Lung (tissue), 12 donors: ENCODE results near the gene C1orf146. TPM values are rescaled to one million over a fixed set of nuclear protein-coding genes. Genes with fewer than 3 reads are reported as not detected.

Source experiments
- ATAC-seq: fragments of 200-7000 bp; cut with Tn5 transposase; one replicate; pipeline ENCODE4 v1.9.1; 2020; ENCODE audit warnings: moderate number of reproducible peaks; ENCODE audit not compliant: insufficient read depth, low FRiP score
- DNase-seq, 3 donors: peaks; one replicate each; pipeline ENCODE4 v3.0.0-alpha.2; 2013 to 2017
- H3K27ac ChIP-seq, 2 donors: one replicate each; pipeline ENCODE4 v1.5.1; 2013; ENCODE audit warnings: mild to moderate bottlenecking in 2 of 2, moderate library complexity in 2 of 2, control low read depth in 1 of 2, inconsistent platforms in 1 of 2, low read depth in 1 of 2, low read length in 1 of 2
- H3K27me3 ChIP-seq, 3 donors: one replicate each; pipeline ENCODE4 v1.5.1; 2013; ENCODE audit warnings: low read length in 2 of 3; ENCODE audit not compliant: control insufficient read depth in 3 of 3, insufficient read depth in 3 of 3
- H3K36me3 ChIP-seq, 4 donors: one replicate each; pipeline ENCODE4 v1.5.1; 2013; ENCODE audit warnings: low read length in 4 of 4, mild to moderate bottlenecking in 1 of 4, moderate library complexity in 1 of 4; ENCODE audit not compliant: control insufficient read depth in 4 of 4, insufficient read depth in 4 of 4
- H3K4me1 ChIP-seq, 5 donors: one replicate each; pipeline ENCODE4 v1.5.1; 2013; ENCODE audit warnings: low read length in 5 of 5, mild to moderate bottlenecking in 2 of 5, moderate library complexity in 1 of 5; ENCODE audit not compliant: control insufficient read depth in 5 of 5, insufficient read depth in 5 of 5
- H3K4me3 ChIP-seq: one replicate; pipeline ENCODE4 v1.5.1; 2013; ENCODE audit warnings: mild to moderate bottlenecking, control low read depth, moderate library complexity
- H3K9ac ChIP-seq, 2 donors: one replicate each; pipeline ENCODE4 v1.5.1; 2013; ENCODE audit warnings: low read length in 2 of 2, control low read depth in 1 of 2; ENCODE audit not compliant: insufficient read depth in 1 of 2
- H3K9me3 ChIP-seq, 4 donors: one replicate each; pipeline ENCODE4 v1.5.1; 2013; ENCODE audit warnings: low read length in 3 of 4, mild to moderate bottlenecking in 1 of 4, moderate library complexity in 1 of 4; ENCODE audit not compliant: control insufficient read depth in 4 of 4, insufficient read depth in 3 of 4
- WGBS, 2 donors: extraction: QIAGEN DNeasy Blood & Tissue Kit; methylation state at CpG; one replicate each; pipeline ENCODE4 v1.1.7; 2013; 5-methylcytosine and 5-hydroxymethylcytosine counted together
- polyA plus RNA-seq, 2 donors: library from polyadenylated mRNA; stranded (reverse); fragments of 200-250 nt; gene quantifications; one replicate each; pipeline ENCODE4 v1.2.1, GENCODE V29; 2013
- total RNA-seq, 2 donors: library from RNA; depleted of rRNA in 1 of 2; stranded (reverse); fragments of >200 nt in 1 of 2; gene quantifications; one replicate each; pipeline ENCODE4 v1.2.1, GENCODE V29; 2014 to 2021
- TF ChIP-seq, protein P1 (sequence below): IDR thresholded peaks from 2 replicates; pipeline ENCODE4 v1.5.1; 2012; ENCODE audit warnings: mild to moderate bottlenecking; ENCODE audit errors: control extremely low read depth, extremely low read depth
- donor health status: control.
- donor health status: control.
- donor health status: Bipolar disorder and iron deficiency.
- donor health status: healthy.
- donor health status: DM: yes; HTN: yes; CAD: no.

Gene C1orf146
- total and polyA plus RNA-seq, 4 donors, result not detected

- peaks cover 0 to 2% (median 0%) of the 10 kb centered on the region in 4 donors for H3K9me3 ChIP-seq
Observed at GRCh38 chr1:92191726-92192125, 26.0 kb upstream of the C1orf146 start.

DNA sequence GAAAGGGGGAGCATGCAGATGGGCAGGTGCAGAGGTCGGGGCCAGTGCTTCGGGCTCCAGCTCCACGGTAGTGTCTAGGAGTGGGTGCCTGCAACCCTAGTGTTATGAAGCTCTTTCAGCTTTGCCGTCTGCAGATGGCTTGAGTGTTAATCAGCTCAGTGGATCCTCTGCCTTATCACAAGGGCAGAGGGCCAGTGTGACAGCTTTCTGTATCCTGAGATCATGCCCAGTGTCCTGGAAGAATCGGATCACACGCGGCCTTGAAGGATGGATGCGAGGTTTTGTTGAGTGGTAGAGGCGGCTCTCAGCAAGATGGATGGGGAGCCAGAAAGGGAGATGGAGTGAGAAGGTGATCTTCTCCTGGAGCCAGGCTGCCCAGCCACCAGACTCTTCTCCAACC lies 25.5 kb upstream of the C1orf146 start:
- no peaks in the 10 kb centered on the region for H3K4me1 ChIP-seq
- no peaks in the 10 kb centered on the region for H3K27me3 ChIP-seq
- TF ChIP-seq, protein P1, sequence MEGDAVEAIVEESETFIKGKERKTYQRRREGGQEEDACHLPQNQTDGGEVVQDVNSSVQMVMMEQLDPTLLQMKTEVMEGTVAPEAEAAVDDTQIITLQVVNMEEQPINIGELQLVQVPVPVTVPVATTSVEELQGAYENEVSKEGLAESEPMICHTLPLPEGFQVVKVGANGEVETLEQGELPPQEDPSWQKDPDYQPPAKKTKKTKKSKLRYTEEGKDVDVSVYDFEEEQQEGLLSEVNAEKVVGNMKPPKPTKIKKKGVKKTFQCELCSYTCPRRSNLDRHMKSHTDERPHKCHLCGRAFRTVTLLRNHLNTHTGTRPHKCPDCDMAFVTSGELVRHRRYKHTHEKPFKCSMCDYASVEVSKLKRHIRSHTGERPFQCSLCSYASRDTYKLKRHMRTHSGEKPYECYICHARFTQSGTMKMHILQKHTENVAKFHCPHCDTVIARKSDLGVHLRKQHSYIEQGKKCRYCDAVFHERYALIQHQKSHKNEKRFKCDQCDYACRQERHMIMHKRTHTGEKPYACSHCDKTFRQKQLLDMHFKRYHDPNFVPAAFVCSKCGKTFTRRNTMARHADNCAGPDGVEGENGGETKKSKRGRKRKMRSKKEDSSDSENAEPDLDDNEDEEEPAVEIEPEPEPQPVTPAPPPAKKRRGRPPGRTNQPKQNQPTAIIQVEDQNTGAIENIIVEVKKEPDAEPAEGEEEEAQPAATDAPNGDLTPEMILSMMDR, result no peak
- H3K36me3 ChIP-seq, result no peaks in the 10 kb centered on the region
- H3K9me3 ChIP-seq, result peaks cover 0 to 2% (median 0%) of the 10 kb centered on the region in 4 donors
- DNase-seq (no peak), ATAC-seq (no peak)
- WGBS, 2 donors, result 87 to 94% methylated on average over 9 of the region's 9 CpGs
- no peak overlapping the region for H3K9ac ChIP-seq
- no peak overlapping the region for H3K4me3 ChIP-seq
- no peak overlapping the region for H3K27ac ChIP-seq

More at GRCh38 chr1:92191726-92192125, 26.0 kb upstream of the C1orf146 start:
- no peaks in the 10 kb centered on the region for H3K27me3 ChIP-seq
- 85 to 92% methylated on average over 2 of the region's 2 CpGs for WGBS, 2 donors
- ATAC-seq, result no peak
- no peaks in the 10 kb centered on the region for H3K36me3 ChIP-seq
- H3K4me3 ChIP-seq, result no peak overlapping the region
- H3K4me1 ChIP-seq, result no peaks in the 10 kb centered on the region
- no peak overlapping the region for H3K27ac ChIP-seq
- H3K9ac ChIP-seq, result no peak overlapping the region
- TF ChIP-seq, protein P1, result no peak
- DNase-seq, result no peak

- no peak for ATAC-seq
- Histone ChIP-seq H3K4me1 (no peaks in the 10 kb centered on the region), H3K27me3 (no peaks in the 10 kb centered on the region), H3K27ac (no peak overlapping the region), H3K9me3 (peaks cover 0 to 2% (median 0%) of the 10 kb centered on the region in 4 donors), H3K36me3 (no peaks in the 10 kb centered on the region), H3K9ac (no peak overlapping the region), H3K4me3 (no peak overlapping the region)
- DNase-seq, result no peak
- 74 to 77% methylated on average over 1 of the region's 1 CpG for WGBS, 2 donors
- TF ChIP-seq, protein P1, result no peak
Observed at GRCh38 chr1:92194511-92194910, 23.2 kb upstream of the C1orf146 start.

GRCh38 chr1:92201973-92202372 lies 15.7 kb upstream of the C1orf146 start:
- TF ChIP-seq, protein P1, result no peak
- 52 to 67% methylated on average over 5 of the region's 5 CpGs for WGBS, 2 donors
- peak; percentile 41 for ATAC-seq
- no peak overlapping the region for H3K4me3 ChIP-seq
- DNase-seq, result peak in 1 of 3 donors; percentile 15
- H3K36me3 ChIP-seq, result no peaks in the 10 kb centered on the region
- H3K9ac ChIP-seq, result no peak overlapping the region
- peaks cover 0 to 7% (median 0%) of the 10 kb centered on the region in 4 donors for H3K9me3 ChIP-seq
- H3K27me3 ChIP-seq, result no peaks in the 10 kb centered on the region
- H3K4me1 ChIP-seq, result no peaks in the 10 kb centered on the region
- H3K27ac ChIP-seq, result no peak overlapping the region
